Ascending aorta (tissue), 2 donors: Measurements from ENCODE around the gene SLC39A9. TPM values are rescaled to one million over a fixed set of nuclear protein-coding genes. Genes with fewer than 3 reads are reported as not detected.

Experiments used
- DNase-seq, 2 donors: peaks; one replicate each; pipeline ENCODE4 v3.0.0-alpha.2; 2019; ENCODE audit warnings: low spot score in 2 of 2
- H3K27ac ChIP-seq, 2 donors: fragments of 200-600 bp; sonication (generic); one replicate each; pipeline ENCODE4 v1.5.1; 2016 to 2017; ENCODE audit warnings: mild to moderate bottlenecking in 1 of 2
- H3K27me3 ChIP-seq: fragments of 200-600 bp; sonication (generic); one replicate; pipeline ENCODE4 v1.5.1; 2017
- H3K36me3 ChIP-seq, 2 donors: fragments of 200-600 bp; sonication (generic); one replicate each; pipeline ENCODE4 v1.5.1; 2016
- H3K4me1 ChIP-seq, 2 donors: fragments of 200-600 bp; sonication (generic); one replicate each; pipeline ENCODE4 v1.5.1; 2016 to 2017; ENCODE audit warnings: mild to moderate bottlenecking in 1 of 2
- H3K4me3 ChIP-seq, 2 donors: fragments of 200-600 bp; sonication (generic); one replicate each; pipeline ENCODE4 v1.5.1; 2016 to 2017; ENCODE audit warnings: mild to moderate bottlenecking in 1 of 2
- H3K9me3 ChIP-seq, 2 donors: fragments of 200-600 bp; sonication (generic); one replicate each; pipeline ENCODE4 v1.5.1; 2016
- CTCF ChIP-seq, 3 experiments: fragments of 200-600 bp in 2 of 3; fragments of 450-650 bp in 1 of 3; sonication (generic) in 2 of 3; IDR thresholded peaks; one replicate each; pipeline ENCODE4 v1.5.1; 2016 to 2019; ENCODE audit warnings: antibody characterized with exemption in 3 of 3, mild to moderate bottlenecking in 1 of 3, moderate library complexity in 1 of 3
- intact Hi-C: fragments of 100-400 bp; cut with DNase I; formaldehyde crosslinking; loops from one replicate; pipeline ENCODE4 v1.15.1; 2023
- total RNA-seq: library from RNA; depleted of rRNA; stranded (reverse); fragments of >200 nt; gene quantifications from one replicate; pipeline ENCODE4 v1.1.0, GENCODE V29; 2016

The SLC39A9 gene
- total RNA-seq, 1 donor from 2014 or later: 26.2 TPM

- DNase-seq: no peak
- TF ChIP-seq CTCF (IDR thresholded peaks at IDR 0.05): no peak
- Histone ChIP-seq H3K27ac (no peak overlapping the region), H3K36me3 (no peaks in the 10 kb centered on the region), H3K9me3 (no peaks in the 10 kb centered on the region), H3K27me3 (no peaks in the 10 kb centered on the region), H3K4me1 (peaks cover 0 to 4% of the 10 kb centered on the region in 2 donors), H3K4me3 (no peak overlapping the region)
- intact Hi-C loops: no loop called here
Measured at GRCh38 chr14:69506241-69506595, 107.7 kb downstream of the SLC39A9 start.

Other genes starting within 250 kb of the SLC39A9 start
- gene DCAF5, start 245.6 kb upstream of the SLC39A9 start, total RNA-seq: 67.8 TPM
- gene EXD2, start 207.2 kb upstream of the SLC39A9 start, total RNA-seq: 17.2 TPM
- 38.0 TPM for gene GALNT16, start 138.5 kb upstream of the SLC39A9 start, total RNA-seq
- gene ERH, start 393 bp upstream of the SLC39A9 start, total RNA-seq: 31.1 TPM
- gene PLEKHD1, start 86.0 kb downstream of the SLC39A9 start, total RNA-seq: not detected
- gene CCDC177, start 176.2 kb downstream of the SLC39A9 start, total RNA-seq: not detected
- gene SUSD6, start 212.9 kb downstream of the SLC39A9 start, total RNA-seq: 23.3 TPM